ENCODE data around the gene SBF2. TPM values are rescaled to one million over a fixed set of nuclear protein-coding genes. Genes with fewer than 3 reads are reported as not detected.

Gene SBF2
- total RNA-seq, 2 donors from 2014 or later, result 33.3 to 42.5 TPM

DNA sequence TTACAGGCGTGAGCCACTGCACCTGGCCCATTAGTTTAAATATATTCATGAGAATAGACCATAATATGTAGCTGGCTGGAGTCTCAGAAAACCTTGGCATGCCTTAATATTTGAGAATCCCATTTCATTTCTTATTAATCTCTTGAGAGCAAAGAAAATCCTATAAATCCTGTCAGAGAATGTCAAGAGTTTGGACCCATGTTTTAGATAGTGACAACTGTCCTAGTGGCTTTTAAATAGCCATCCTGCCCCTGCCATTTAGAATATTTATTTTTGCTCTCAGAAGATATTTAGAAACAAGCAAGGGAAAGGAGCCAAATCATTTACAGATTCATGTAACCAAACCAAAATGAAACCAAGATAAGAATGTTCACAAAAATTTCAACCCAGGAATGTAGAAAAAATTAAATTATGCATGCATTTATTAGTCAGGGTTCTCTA lies 522.9 kb downstream of the SBF2 start:
- no peaks in the 10 kb centered on the region for H3K27me3 Mint-ChIP-seq
- H3K4me1 Mint-ChIP-seq, result peaks cover 6% of the 10 kb centered on the region
- H3K36me3 Mint-ChIP-seq (ENCODE audit: low read depth), result no peaks in the 10 kb centered on the region

GRCh38 chr11:9769621-9770020 lies 524.4 kb downstream of the SBF2 start:
- no peaks in the 10 kb centered on the region for H3K36me3 Mint-ChIP-seq (ENCODE audit: low read depth)
- H3K27me3 Mint-ChIP-seq, result no peaks in the 10 kb centered on the region
- no peaks in the 10 kb centered on the region for H3K9me3 Mint-ChIP-seq
- ATAC-seq (replicated peaks), result no peak
- no peak overlapping the region for H3K27ac Mint-ChIP-seq
- peaks cover 14% of the 10 kb centered on the region for H3K4me1 Mint-ChIP-seq
- H3K4me3 Mint-ChIP-seq, result no peak overlapping the region

More for the DNA sequence above, 522.9 kb downstream of the SBF2 start:
- Mint-ChIP-seq H3K27ac (no peak overlapping the region), H3K9me3 (no peaks in the 10 kb centered on the region), H3K4me3 (no peak overlapping the region)
- no peak for ATAC-seq (replicated peaks)

DNA sequence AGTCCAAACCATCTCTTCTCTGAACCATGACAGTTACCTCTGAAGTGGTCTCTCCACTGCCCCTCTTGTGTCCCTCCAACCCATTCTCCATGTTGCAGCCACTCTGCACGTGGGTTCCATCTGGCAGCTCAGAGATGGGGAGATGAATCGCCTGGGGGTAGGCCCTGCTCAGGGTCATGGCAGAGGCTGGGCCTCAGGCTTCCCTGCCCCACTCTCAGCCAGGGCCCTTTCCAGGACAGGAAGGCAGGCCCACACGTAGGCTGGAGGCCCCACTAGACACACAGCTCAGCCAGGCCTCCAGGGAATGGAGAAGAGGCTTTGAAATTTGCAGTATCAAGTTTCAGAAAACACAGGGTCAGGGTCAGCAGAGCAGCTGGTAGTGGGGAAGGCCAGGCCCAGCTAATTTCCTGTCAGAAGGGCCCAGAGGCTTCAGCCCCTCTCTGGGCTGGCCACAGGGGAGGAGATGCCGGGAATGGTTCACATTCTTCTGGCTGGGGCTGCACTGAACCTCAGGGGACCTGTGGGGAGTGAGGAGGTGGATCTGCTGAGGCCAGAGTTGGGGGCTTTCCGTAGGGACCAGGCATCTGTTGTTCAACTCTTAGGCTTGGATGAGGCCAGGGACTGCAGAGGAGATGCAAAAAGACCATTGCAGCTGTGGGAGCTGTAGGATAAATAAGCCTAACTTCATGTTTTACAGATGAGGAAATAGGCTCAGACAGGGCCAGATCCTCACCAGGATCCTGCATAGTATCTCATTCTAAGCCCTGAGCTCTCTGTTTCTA lies 528.5 kb downstream of the SBF2 start:
- no peak overlapping the region for H3K4me3 Mint-ChIP-seq
- H3K27me3 Mint-ChIP-seq, result no peaks in the 10 kb centered on the region
- H3K36me3 Mint-ChIP-seq (ENCODE audit: low read depth), result no peaks in the 10 kb centered on the region
- H3K4me1 Mint-ChIP-seq, result peaks cover 27% of the 10 kb centered on the region
- ATAC-seq (replicated peaks), result no peak
- no peaks in the 10 kb centered on the region for H3K9me3 Mint-ChIP-seq
- H3K27ac Mint-ChIP-seq, result peak overlapping the region; percentile 28

GRCh38 chr11:9763301-9763700 lies 530.7 kb downstream of the SBF2 start:
- Mint-ChIP-seq H3K4me1 (peaks cover 39% of the 10 kb centered on the region), H3K27ac (no peak overlapping the region), H3K9me3 (no peaks in the 10 kb centered on the region), H3K4me3 (no peak overlapping the region), H3K36me3 (ENCODE audit: low read depth) (peaks cover 10% of the 10 kb centered on the region), H3K27me3 (no peaks in the 10 kb centered on the region)
- ATAC-seq (replicated peaks), result no peak

DNA sequence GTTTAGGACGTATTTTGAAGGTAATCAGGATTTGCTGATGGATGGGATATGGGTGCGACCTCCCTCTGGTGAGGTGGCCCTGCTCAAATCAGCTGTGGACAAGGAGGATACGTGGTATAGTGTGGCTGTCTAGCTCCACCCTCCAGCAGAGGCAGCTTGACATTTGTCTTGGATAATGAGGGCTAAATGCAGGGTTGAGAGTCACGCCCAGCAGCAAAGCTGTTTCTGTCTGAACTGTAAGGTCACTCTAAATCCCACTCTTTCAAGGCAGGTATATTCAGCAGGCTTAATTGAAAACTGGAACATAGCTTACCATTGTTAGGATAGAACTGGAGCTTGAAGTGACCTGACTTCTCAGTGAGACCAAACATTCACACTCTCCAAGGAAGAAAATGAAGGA lies 531.5 kb downstream of the SBF2 start:
- Mint-ChIP-seq H3K27ac (peak overlapping the region; percentile 4), H3K36me3 (ENCODE audit: low read depth) (peaks cover 10% of the 10 kb centered on the region), H3K27me3 (no peaks in the 10 kb centered on the region), H3K4me3 (no peak overlapping the region), H3K4me1 (peaks cover 39% of the 10 kb centered on the region), H3K9me3 (no peaks in the 10 kb centered on the region)
- no peak for ATAC-seq (replicated peaks)

GRCh38 chr11:9761441-9761945 lies 532.5 kb downstream of the SBF2 start:
- H3K27ac Mint-ChIP-seq, result peak overlapping the region; percentile 4
- no peaks in the 10 kb centered on the region for H3K27me3 Mint-ChIP-seq
- H3K4me3 Mint-ChIP-seq, result peak overlapping the region; percentile 2
- peaks cover 37% of the 10 kb centered on the region for H3K4me1 Mint-ChIP-seq
- ATAC-seq (replicated peaks), result no peak
- H3K9me3 Mint-ChIP-seq, result no peaks in the 10 kb centered on the region
- peaks cover 10% of the 10 kb centered on the region for H3K36me3 Mint-ChIP-seq (ENCODE audit: low read depth)

DNA sequence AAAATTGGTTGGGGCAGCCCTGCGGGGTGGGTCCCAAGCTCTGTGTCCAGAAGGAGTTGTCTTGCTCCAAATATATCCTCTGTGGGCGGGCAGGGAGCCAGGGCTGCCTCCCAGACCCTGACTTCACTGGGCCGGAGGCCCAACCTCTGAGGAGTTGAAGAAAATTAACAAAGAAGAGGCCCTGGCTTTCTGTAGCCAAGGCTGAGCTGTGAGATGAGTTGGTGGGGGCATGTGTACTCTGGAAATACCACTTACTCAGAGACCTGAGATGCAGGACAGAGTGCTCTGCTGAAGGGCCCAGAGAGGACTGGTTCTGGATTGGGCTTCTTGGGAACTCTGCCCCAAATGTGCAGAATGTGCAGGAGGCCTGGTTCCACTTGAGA lies 533.8 kb downstream of the SBF2 start:
- peak overlapping the region; percentile 95 for H3K27ac Mint-ChIP-seq
- no peaks in the 10 kb centered on the region for H3K27me3 Mint-ChIP-seq
- no peak for ATAC-seq (replicated peaks)
- peaks cover 35% of the 10 kb centered on the region for H3K4me1 Mint-ChIP-seq
- no peaks in the 10 kb centered on the region for H3K9me3 Mint-ChIP-seq
- H3K4me3 Mint-ChIP-seq, result peak overlapping the region; percentile 97
- peaks cover 10% of the 10 kb centered on the region for H3K36me3 Mint-ChIP-seq (ENCODE audit: low read depth)

DNA sequence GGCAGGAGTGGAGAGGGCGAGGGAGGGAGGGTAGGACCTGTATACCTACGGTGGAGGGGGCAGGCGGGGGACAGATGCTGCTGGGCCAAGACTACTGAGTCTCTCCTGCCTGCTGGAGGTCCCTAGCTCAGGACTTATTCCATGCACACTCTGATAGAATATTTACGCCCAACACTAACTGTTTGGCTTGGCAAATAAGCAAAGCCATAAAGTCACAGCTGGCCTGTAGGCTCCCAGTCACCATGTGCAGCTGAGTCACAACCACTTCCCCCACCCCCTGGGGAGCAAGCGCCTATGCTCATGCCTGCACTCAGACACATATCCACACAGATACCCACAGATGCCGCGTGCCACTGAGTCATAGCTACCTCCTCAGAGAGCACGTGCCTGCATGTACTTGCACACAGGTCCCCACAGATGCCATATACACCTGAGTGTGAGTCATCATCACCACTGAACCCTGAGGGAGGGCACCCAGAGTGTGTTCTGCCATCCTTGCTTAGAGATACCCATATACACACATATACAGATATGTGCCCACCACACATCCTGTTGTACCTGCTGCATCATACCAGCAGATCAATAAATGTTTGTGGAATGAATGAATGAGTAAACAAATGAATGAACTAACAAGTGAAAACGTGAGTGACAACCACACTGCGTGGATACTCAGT lies 534.4 kb downstream of the SBF2 start:
- Mint-ChIP-seq H3K9me3 (no peaks in the 10 kb centered on the region), H3K27ac (peak overlapping the region; percentile 95), H3K36me3 (ENCODE audit: low read depth) (peaks cover 10% of the 10 kb centered on the region), H3K4me3 (peak overlapping the region; percentile 97), H3K4me1 (peaks cover 29% of the 10 kb centered on the region), H3K27me3 (no peaks in the 10 kb centered on the region)
- ATAC-seq (replicated peaks), result peak; percentile 89

- H3K27me3 Mint-ChIP-seq, result no peaks in the 10 kb centered on the region
- peaks cover 26% of the 10 kb centered on the region for H3K4me1 Mint-ChIP-seq
- peak overlapping the region; percentile 95 for H3K27ac Mint-ChIP-seq
- H3K9me3 Mint-ChIP-seq, result no peaks in the 10 kb centered on the region
- peaks cover 10% of the 10 kb centered on the region for H3K36me3 Mint-ChIP-seq (ENCODE audit: low read depth)
- H3K4me3 Mint-ChIP-seq, result peak overlapping the region; percentile 97
- peak; percentile 38 for ATAC-seq (replicated peaks)
These were observed 535.1 kb downstream of the SBF2 start for GRCh38 chr11:9758637-9759518.

- ATAC-seq (replicated peaks), result peak; percentile 60
- no peaks in the 10 kb centered on the region for H3K9me3 Mint-ChIP-seq
- H3K27me3 Mint-ChIP-seq, result no peaks in the 10 kb centered on the region
- H3K4me1 Mint-ChIP-seq, result peaks cover 29% of the 10 kb centered on the region
- peak overlapping the region; percentile 83 for H3K27ac Mint-ChIP-seq
- peak overlapping the region; percentile 97 for H3K4me3 Mint-ChIP-seq
- H3K36me3 Mint-ChIP-seq (ENCODE audit: low read depth), result peaks cover 10% of the 10 kb centered on the region
These were observed 536.0 kb downstream of the SBF2 start for GRCh38 chr11:9757809-9758636.

GRCh38 chr11:9756878-9757277 lies 537.1 kb downstream of the SBF2 start:
- peak overlapping the region; percentile 83 for H3K27ac Mint-ChIP-seq
- no peak for ATAC-seq (replicated peaks)
- H3K36me3 Mint-ChIP-seq (ENCODE audit: low read depth), result peaks cover 10% of the 10 kb centered on the region
- H3K4me1 Mint-ChIP-seq, result peaks cover 27% of the 10 kb centered on the region
- no peaks in the 10 kb centered on the region for H3K27me3 Mint-ChIP-seq
- peak overlapping the region; percentile 97 for H3K4me3 Mint-ChIP-seq
- no peaks in the 10 kb centered on the region for H3K9me3 Mint-ChIP-seq

DNA sequence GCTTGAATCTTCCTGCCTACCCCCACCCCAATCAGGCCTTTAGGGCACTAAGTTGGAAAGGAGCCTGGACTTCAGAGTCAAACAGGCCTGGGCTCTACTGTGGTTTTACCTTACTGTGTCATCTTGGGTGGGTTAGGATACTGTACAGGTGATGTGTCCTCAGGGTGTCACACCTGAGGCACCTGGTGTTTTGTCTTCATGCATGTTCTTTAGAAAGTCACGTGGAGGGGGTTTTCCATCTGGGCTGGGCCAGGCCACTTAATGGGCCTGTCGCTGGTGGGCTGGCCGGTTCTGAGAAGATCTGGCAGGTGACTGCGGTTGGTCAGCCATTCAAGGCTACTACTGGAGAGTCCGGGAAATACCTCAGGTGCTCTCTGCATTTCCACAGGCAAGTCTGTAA lies 537.6 kb downstream of the SBF2 start:
- Mint-ChIP-seq H3K4me1 (peaks cover 23% of the 10 kb centered on the region), H3K9me3 (no peaks in the 10 kb centered on the region)

GRCh38 chr11:9755561-9756185 lies 538.3 kb downstream of the SBF2 start:
- H3K27ac Mint-ChIP-seq, result peak overlapping the region; percentile 16
- no peak for ATAC-seq (replicated peaks)
- peaks cover 10% of the 10 kb centered on the region for H3K36me3 Mint-ChIP-seq (ENCODE audit: low read depth)
- H3K4me1 Mint-ChIP-seq, result peaks cover 21% of the 10 kb centered on the region
- no peaks in the 10 kb centered on the region for H3K9me3 Mint-ChIP-seq
- no peak overlapping the region for H3K4me3 Mint-ChIP-seq
- H3K27me3 Mint-ChIP-seq, result no peaks in the 10 kb centered on the region

More for the DNA sequence above, 537.6 kb downstream of the SBF2 start:
- peak overlapping the region; percentile 16 for H3K27ac Mint-ChIP-seq
- peaks cover 10% of the 10 kb centered on the region for H3K36me3 Mint-ChIP-seq (ENCODE audit: low read depth)
- no peak for ATAC-seq (replicated peaks)
- no peak overlapping the region for H3K4me3 Mint-ChIP-seq
- H3K27me3 Mint-ChIP-seq, result no peaks in the 10 kb centered on the region
